ENCODE results near the gene ARHGAP31.

ARHGAP31 gene

DNA sequence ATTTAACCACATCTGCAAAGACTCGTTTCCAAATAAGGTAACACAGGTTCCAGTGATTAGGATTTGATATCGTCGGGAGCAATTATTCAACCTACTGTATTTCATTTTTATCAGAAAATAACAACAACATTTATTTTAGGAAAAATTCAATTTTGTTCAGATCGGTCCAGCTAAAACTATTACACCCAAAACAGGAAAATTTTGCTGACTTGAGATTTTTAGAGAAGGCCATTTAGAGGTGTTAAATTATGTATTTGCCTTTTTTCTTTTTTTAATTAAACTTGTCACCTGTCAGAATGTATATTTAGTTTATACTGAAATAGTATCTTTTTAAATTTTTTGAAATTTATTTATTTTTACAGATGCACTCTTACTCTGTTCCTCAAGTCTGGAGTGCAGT lies 81.3 kb downstream of the ARHGAP31 start:
- peaks cover 5% of the 10 kb centered on the region; the same call in 1 of the 2 replicates for H3K27me3 ChIP-seq (ENCODE audit: insufficient read depth, low read length)
- no peaks in the 10 kb centered on the region for H3K36me3 ChIP-seq (ENCODE audit: insufficient read depth, low read length)
- no peaks in the 10 kb centered on the region for H4K20me1 ChIP-seq (ENCODE audit: insufficient read depth, low read length)
- H2AFZ ChIP-seq (ENCODE audit: low read length), result no peak overlapping the region
- H3K9me3 ChIP-seq (ENCODE audit: low read length), result no peaks in the 10 kb centered on the region
- TF ChIP-seq, protein P1, sequence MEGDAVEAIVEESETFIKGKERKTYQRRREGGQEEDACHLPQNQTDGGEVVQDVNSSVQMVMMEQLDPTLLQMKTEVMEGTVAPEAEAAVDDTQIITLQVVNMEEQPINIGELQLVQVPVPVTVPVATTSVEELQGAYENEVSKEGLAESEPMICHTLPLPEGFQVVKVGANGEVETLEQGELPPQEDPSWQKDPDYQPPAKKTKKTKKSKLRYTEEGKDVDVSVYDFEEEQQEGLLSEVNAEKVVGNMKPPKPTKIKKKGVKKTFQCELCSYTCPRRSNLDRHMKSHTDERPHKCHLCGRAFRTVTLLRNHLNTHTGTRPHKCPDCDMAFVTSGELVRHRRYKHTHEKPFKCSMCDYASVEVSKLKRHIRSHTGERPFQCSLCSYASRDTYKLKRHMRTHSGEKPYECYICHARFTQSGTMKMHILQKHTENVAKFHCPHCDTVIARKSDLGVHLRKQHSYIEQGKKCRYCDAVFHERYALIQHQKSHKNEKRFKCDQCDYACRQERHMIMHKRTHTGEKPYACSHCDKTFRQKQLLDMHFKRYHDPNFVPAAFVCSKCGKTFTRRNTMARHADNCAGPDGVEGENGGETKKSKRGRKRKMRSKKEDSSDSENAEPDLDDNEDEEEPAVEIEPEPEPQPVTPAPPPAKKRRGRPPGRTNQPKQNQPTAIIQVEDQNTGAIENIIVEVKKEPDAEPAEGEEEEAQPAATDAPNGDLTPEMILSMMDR (IDR thresholded peaks at IDR 0.05; ENCODE audit: low read length), result no peak
- TF ChIP-seq EZH2 (IDR thresholded peaks at IDR 0.05; ENCODE audit: borderline replicate concordance, low read length), result no peak
- H3K4me2 ChIP-seq (ENCODE audit: low read length), result no peak overlapping the region
- H3K4me1 ChIP-seq (ENCODE audit: insufficient read depth, low read length, severe bottlenecking), result no peaks in the 10 kb centered on the region
- H3K79me2 ChIP-seq (ENCODE audit: insufficient read depth, low read length), result no peaks in the 10 kb centered on the region
- no peak overlapping the region for H3K9ac ChIP-seq (ENCODE audit: low read length)
- no peaks in the 10 kb centered on the region for H3F3A ChIP-seq (ENCODE audit: insufficient read depth, low read length)
- no peak overlapping the region for H3K4me3 ChIP-seq (ENCODE audit: low read depth, low read length, poor library complexity, severe bottlenecking)
- no peaks in the 10 kb centered on the region for H3K9me2 ChIP-seq (ENCODE audit: low read depth, low read length)
- no peak overlapping the region for H3K27ac ChIP-seq (ENCODE audit: low read depth, low read length, poor library complexity, severe bottlenecking)

DNA sequence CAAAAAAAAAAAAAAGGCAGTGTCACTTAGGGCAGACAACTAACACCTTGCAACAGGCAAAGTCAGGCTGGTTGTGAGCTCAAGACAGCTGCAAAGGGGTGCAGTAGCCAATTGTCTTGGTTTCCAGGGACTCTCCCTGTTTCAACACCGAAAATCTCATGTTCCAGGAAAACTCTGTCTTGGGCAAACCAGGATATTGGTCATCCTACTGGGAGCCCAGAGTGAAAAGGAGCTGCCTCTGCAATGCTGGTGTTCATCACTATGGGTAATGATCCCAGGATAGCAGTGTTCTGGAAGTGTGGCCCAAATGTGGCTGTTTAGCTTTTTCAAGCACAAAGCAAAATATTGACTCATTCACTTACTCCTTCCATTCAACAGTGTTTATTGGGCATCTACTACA lies 82.6 kb downstream of the ARHGAP31 start:
- H3K9me3 ChIP-seq (ENCODE audit: low read length), result no peaks in the 10 kb centered on the region
- no peak overlapping the region for H3K27ac ChIP-seq (ENCODE audit: low read depth, low read length, poor library complexity, severe bottlenecking)
- H3K4me1 ChIP-seq (ENCODE audit: insufficient read depth, low read length, severe bottlenecking), result no peaks in the 10 kb centered on the region
- H3K79me2 ChIP-seq (ENCODE audit: insufficient read depth, low read length), result no peaks in the 10 kb centered on the region
- TF ChIP-seq, protein P1 (IDR thresholded peaks at IDR 0.05; ENCODE audit: low read length), result no peak
- no peak for TF ChIP-seq EZH2 (IDR thresholded peaks at IDR 0.05; ENCODE audit: borderline replicate concordance, low read length)
- peaks cover 5% of the 10 kb centered on the region; the same call in 1 of the 2 replicates for H3K27me3 ChIP-seq (ENCODE audit: insufficient read depth, low read length)
- no peaks in the 10 kb centered on the region for H3K36me3 ChIP-seq (ENCODE audit: insufficient read depth, low read length)
- H3K4me3 ChIP-seq (ENCODE audit: low read depth, low read length, poor library complexity, severe bottlenecking), result no peak overlapping the region
- no peaks in the 10 kb centered on the region for H3F3A ChIP-seq (ENCODE audit: insufficient read depth, low read length)
- H3K9me2 ChIP-seq (ENCODE audit: low read depth, low read length), result no peaks in the 10 kb centered on the region
- no peaks in the 10 kb centered on the region for H4K20me1 ChIP-seq (ENCODE audit: insufficient read depth, low read length)
- H3K9ac ChIP-seq (ENCODE audit: low read length), result no peak overlapping the region
- H2AFZ ChIP-seq (ENCODE audit: low read length), result no peak overlapping the region
- H3K4me2 ChIP-seq (ENCODE audit: low read length), result no peak overlapping the region

DNA sequence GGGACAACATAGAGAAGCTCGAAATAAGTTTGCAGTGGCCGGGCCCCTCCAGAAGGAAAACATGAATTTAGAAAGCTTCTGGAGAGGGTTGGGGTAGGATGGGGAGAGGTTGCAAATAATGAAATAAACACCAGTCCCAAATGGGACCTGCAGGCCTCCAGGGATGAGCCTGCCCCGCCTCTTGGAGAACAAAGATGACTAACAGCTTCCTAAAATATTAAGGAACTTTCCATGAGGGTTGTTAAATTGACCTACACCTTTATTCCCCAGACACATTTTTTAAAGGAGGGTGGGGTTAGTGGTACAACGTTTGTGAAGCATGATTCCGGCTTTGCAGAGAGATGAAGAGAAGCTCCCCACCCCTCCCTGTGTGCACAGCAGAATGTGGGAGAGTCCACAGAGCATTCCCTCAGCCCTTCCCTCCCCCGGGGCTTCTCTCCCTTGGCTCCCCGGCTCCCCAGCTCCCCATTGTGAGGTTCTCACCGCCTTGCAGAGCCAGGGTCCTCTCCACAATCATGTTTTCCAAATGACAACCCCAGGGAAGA lies 84.1 kb downstream of the ARHGAP31 start:
- H2AFZ ChIP-seq (ENCODE audit: low read length), result no peak overlapping the region
- H4K20me1 ChIP-seq (ENCODE audit: insufficient read depth, low read length), result no peaks in the 10 kb centered on the region
- no peak overlapping the region for H3K9ac ChIP-seq (ENCODE audit: low read length)
- no peaks in the 10 kb centered on the region for H3K4me1 ChIP-seq (ENCODE audit: insufficient read depth, low read length, severe bottlenecking)
- no peak overlapping the region for H3K4me2 ChIP-seq (ENCODE audit: low read length)
- H3K36me3 ChIP-seq (ENCODE audit: insufficient read depth, low read length), result no peaks in the 10 kb centered on the region
- peaks cover 5% of the 10 kb centered on the region; the same call in 1 of the 2 replicates for H3K27me3 ChIP-seq (ENCODE audit: insufficient read depth, low read length)
- H3K27ac ChIP-seq (ENCODE audit: low read depth, low read length, poor library complexity, severe bottlenecking), result no peak overlapping the region
- no peaks in the 10 kb centered on the region for H3F3A ChIP-seq (ENCODE audit: insufficient read depth, low read length)
- no peaks in the 10 kb centered on the region for H3K79me2 ChIP-seq (ENCODE audit: insufficient read depth, low read length)
- no peak for TF ChIP-seq EZH2 (IDR thresholded peaks at IDR 0.05; ENCODE audit: borderline replicate concordance, low read length)
- TF ChIP-seq, protein P1 (IDR thresholded peaks at IDR 0.05; ENCODE audit: low read length), result no peak
- no peaks in the 10 kb centered on the region for H3K9me3 ChIP-seq (ENCODE audit: low read length)
- H3K4me3 ChIP-seq (ENCODE audit: low read depth, low read length, poor library complexity, severe bottlenecking), result no peak overlapping the region
- no peaks in the 10 kb centered on the region for H3K9me2 ChIP-seq (ENCODE audit: low read depth, low read length)
